ENCODE results near the gene SLC6A8.

DNA sequence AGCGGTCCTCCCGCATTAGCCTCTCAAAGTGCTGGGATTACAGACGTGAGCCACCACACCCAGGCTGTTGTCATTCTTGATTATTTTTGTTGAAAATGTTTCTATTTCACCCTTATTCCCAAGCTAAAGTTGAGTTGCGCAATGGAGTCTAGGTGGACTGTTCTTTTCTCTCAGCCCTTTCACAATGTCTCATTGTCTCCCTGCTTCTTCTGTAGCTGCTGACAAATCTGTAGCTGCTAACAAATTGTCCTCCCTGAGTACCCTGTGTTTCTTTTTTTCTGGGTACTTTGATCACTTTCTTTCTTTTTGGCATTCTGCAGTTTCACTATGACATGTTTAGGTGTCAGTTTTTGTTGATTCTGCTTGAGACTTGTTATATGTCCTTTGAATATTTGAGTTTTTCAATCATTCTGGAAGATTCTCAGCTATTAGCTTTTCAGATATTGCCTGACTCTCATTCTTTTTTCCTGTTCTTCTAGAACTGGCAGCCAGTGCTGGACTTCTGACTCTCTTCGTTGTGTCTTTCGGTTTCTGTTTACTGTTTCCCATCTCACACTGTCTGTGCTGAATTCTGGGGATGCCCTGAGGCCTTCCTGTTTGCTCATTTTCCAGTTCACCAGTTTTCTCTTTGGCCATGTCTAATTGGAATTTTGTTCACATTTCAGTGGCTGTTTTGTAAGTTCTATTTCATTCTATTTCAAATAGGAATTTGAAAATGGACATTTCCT is 43.6 kb downstream of the SLC6A8 start:
- TF ChIP-seq, protein P1, sequence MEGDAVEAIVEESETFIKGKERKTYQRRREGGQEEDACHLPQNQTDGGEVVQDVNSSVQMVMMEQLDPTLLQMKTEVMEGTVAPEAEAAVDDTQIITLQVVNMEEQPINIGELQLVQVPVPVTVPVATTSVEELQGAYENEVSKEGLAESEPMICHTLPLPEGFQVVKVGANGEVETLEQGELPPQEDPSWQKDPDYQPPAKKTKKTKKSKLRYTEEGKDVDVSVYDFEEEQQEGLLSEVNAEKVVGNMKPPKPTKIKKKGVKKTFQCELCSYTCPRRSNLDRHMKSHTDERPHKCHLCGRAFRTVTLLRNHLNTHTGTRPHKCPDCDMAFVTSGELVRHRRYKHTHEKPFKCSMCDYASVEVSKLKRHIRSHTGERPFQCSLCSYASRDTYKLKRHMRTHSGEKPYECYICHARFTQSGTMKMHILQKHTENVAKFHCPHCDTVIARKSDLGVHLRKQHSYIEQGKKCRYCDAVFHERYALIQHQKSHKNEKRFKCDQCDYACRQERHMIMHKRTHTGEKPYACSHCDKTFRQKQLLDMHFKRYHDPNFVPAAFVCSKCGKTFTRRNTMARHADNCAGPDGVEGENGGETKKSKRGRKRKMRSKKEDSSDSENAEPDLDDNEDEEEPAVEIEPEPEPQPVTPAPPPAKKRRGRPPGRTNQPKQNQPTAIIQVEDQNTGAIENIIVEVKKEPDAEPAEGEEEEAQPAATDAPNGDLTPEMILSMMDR (conservative IDR thresholded peaks at IDR 0.05; ENCODE audit: low read depth, low read length) = no peak
- TF ChIP-seq, protein P2, sequence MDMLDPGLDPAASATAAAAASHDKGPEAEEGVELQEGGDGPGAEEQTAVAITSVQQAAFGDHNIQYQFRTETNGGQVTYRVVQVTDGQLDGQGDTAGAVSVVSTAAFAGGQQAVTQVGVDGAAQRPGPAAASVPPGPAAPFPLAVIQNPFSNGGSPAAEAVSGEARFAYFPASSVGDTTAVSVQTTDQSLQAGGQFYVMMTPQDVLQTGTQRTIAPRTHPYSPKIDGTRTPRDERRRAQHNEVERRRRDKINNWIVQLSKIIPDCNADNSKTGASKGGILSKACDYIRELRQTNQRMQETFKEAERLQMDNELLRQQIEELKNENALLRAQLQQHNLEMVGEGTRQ (IDR thresholded peaks at IDR 0.05; ENCODE audit: low read depth, low read length) = no peak
- TF ChIP-seq POLR2A (IDR thresholded peaks at IDR 0.05; ENCODE audit: low read depth, low read length) = no peak
- TF ChIP-seq MAFK (IDR thresholded peaks at IDR 0.05; ENCODE audit: low read depth, low read length) = no peak
- TF ChIP-seq, protein P3, sequence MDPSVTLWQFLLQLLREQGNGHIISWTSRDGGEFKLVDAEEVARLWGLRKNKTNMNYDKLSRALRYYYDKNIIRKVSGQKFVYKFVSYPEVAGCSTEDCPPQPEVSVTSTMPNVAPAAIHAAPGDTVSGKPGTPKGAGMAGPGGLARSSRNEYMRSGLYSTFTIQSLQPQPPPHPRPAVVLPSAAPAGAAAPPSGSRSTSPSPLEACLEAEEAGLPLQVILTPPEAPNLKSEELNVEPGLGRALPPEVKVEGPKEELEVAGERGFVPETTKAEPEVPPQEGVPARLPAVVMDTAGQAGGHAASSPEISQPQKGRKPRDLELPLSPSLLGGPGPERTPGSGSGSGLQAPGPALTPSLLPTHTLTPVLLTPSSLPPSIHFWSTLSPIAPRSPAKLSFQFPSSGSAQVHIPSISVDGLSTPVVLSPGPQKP (IDR thresholded peaks at IDR 0.05; ENCODE audit: borderline replicate concordance, low read depth, low read length) = no peak
- no peak for TF ChIP-seq FOS (IDR thresholded peaks at IDR 0.05; ENCODE audit: low read depth, low read length)
- no peak for TF ChIP-seq MAZ (IDR thresholded peaks at IDR 0.05; ENCODE audit: borderline replicate concordance, low read depth, low read length)
